Measurements from ENCODE around the gene NGLY1.

NGLY1 gene

GRCh38 chr3:25783661-25784512 lies 644 bp upstream of the NGLY1 start:
- DNase-seq: peak; percentile 52 to 66

GRCh38 chr3:25782636-25782937 lies 656 bp downstream of the NGLY1 start:
- no peak for DNase-seq

- DNase-seq: no peak
These were observed 1.3 kb downstream of the NGLY1 start for GRCh38 chr3:25781758-25782594.

GRCh38 chr3:25781145-25781757 lies 2.0 kb downstream of the NGLY1 start:
- DNase-seq: peak; percentile 16 to 18

GRCh38 chr3:25780618-25781017 lies 2.6 kb downstream of the NGLY1 start:
- no peak for DNase-seq

GRCh38 chr3:25775936-25776335 lies 7.3 kb downstream of the NGLY1 start:
- DNase-seq: no peak

GRCh38 chr3:25768851-25769250 lies 14.4 kb downstream of the NGLY1 start:
- no peak for DNase-seq

- no peak for DNase-seq
These were observed 31.5 kb downstream of the NGLY1 start for GRCh38 chr3:25751725-25752124.

GRCh38 chr3:25751048-25751447 lies 32.2 kb downstream of the NGLY1 start:
- DNase-seq: no peak

- no peak for DNase-seq
These were observed 34.1 kb downstream of the NGLY1 start for GRCh38 chr3:25749031-25749581.

GRCh38 chr3:25748189-25748588 lies 35.1 kb downstream of the NGLY1 start:
- DNase-seq: no peak

GRCh38 chr3:25747033-25747432 lies 36.2 kb downstream of the NGLY1 start:
- no peak for DNase-seq

- peak; percentile 12 to 17 for DNase-seq
These were observed 38.8 kb downstream of the NGLY1 start for GRCh38 chr3:25744470-25744869.

GRCh38 chr3:25728101-25728500 lies 55.1 kb downstream of the NGLY1 start:
- DNase-seq: no peak

- no peak for DNase-seq
These were observed 55.9 kb downstream of the NGLY1 start for GRCh38 chr3:25727316-25727715.

GRCh38 chr3:25725810-25726209 lies 57.4 kb downstream of the NGLY1 start:
- DNase-seq: no peak

GRCh38 chr3:25724948-25725645 lies 58.1 kb downstream of the NGLY1 start:
- DNase-seq: no peak

- no peak for DNase-seq
These were observed 59.4 kb downstream of the NGLY1 start for GRCh38 chr3:25723802-25724201.

GRCh38 chr3:25719321-25719720 lies 63.9 kb downstream of the NGLY1 start:
- DNase-seq: no peak

GRCh38 chr3:25713341-25713985 lies 69.8 kb downstream of the NGLY1 start:
- no peak for DNase-seq

- DNase-seq: no peak
These were observed 72.2 kb downstream of the NGLY1 start for GRCh38 chr3:25711090-25711489.

- DNase-seq: no peak
These were observed 75.2 kb downstream of the NGLY1 start for GRCh38 chr3:25708036-25708435.

Data from Kasumi-1 (cell line).